SK-N-SH treated with all-trans-retinoic acid at 6 μM for 48 hours (cell line): ENCODE measurements around the gene CRAMP1.

Experiments
- ARNTL ChIP-seq: fragments of 450-650 bp; formaldehyde crosslinking; IDR thresholded peaks from 2 replicates; pipeline ENCODE4 v1.5.0; 2020; ENCODE audit warnings: low read depth, mild to moderate bottlenecking, moderate library complexity, borderline replicate concordance
- ISL1 ChIP-seq: fragments of 250-450 bp; sonication (Bioruptor Pico); IDR thresholded peaks from 2 replicates; pipeline ENCODE4 v2.1.2; 2022; ENCODE audit warnings: mild to moderate bottlenecking, moderate library complexity
- ZC3H10 ChIP-seq: fragments of 250-450 bp; sonication (Bioruptor Pico); IDR thresholded peaks from 2 replicates; pipeline ENCODE4 v1.5.1; 2021; ENCODE audit warnings: mild to moderate bottlenecking, moderate library complexity

- TF ChIP-seq ARNTL (CRISPR knock-in tag) (no peak), ISL1 (CRISPR knock-in tag) (no peak), ZC3H10 (no peak)
Observed at GRCh38 chr16:1572673-1573072, 39.5 kb upstream of the CRAMP1 start.
